ENCODE results near the gene PHF3.

PHF3 gene

DNA sequence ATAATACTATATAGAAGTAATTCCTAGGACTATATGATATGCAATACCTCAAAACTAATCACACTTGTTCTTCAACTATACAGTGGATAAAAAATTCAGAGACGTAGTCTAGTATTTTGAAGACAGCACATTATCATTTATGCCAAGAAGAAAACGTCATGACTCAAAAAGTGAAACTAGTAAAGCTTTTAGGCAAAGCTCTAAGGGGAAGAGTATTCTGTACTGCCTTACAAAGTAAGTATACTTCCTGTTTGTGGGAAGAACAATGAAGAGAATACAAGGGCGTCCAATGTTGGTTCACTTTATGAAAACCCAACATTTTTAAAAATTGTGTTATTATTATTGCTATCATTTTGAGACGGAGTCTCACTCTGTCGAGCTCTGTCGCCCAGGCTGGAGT, 35.5 kb upstream of the PHF3 start:
- Histone ChIP-seq H3K4me3 (ENCODE audit: low read depth, low read length, poor library complexity, severe bottlenecking) (no peak overlapping the region), H2AFZ (ENCODE audit: low read length) (no peak overlapping the region), H3F3A (ENCODE audit: insufficient read depth, low read length) (no peaks in the 10 kb centered on the region), H3K9ac (ENCODE audit: low read length) (no peak overlapping the region), H3K9me2 (ENCODE audit: low read depth, low read length) (no peaks in the 10 kb centered on the region), H3K27me3 (ENCODE audit: insufficient read depth, low read length) (no peaks in the 10 kb centered on the region), H3K36me3 (ENCODE audit: insufficient read depth, low read length) (no peaks in the 10 kb centered on the region), H3K27ac (ENCODE audit: low read depth, low read length, poor library complexity, severe bottlenecking) (no peak overlapping the region), H3K79me2 (ENCODE audit: insufficient read depth, low read length) (no peaks in the 10 kb centered on the region), H3K4me1 (ENCODE audit: insufficient read depth, low read length, severe bottlenecking) (peaks cover 12% of the 10 kb centered on the region), H3K9me3 (ENCODE audit: low read length) (no peaks in the 10 kb centered on the region), H3K4me2 (ENCODE audit: low read length) (no peak overlapping the region), H4K20me1 (ENCODE audit: insufficient read depth, low read length) (no peaks in the 10 kb centered on the region)
- no peak for TF ChIP-seq EZH2 (IDR thresholded peaks at IDR 0.05; ENCODE audit: borderline replicate concordance, low read length)
- TF ChIP-seq, protein P1, sequence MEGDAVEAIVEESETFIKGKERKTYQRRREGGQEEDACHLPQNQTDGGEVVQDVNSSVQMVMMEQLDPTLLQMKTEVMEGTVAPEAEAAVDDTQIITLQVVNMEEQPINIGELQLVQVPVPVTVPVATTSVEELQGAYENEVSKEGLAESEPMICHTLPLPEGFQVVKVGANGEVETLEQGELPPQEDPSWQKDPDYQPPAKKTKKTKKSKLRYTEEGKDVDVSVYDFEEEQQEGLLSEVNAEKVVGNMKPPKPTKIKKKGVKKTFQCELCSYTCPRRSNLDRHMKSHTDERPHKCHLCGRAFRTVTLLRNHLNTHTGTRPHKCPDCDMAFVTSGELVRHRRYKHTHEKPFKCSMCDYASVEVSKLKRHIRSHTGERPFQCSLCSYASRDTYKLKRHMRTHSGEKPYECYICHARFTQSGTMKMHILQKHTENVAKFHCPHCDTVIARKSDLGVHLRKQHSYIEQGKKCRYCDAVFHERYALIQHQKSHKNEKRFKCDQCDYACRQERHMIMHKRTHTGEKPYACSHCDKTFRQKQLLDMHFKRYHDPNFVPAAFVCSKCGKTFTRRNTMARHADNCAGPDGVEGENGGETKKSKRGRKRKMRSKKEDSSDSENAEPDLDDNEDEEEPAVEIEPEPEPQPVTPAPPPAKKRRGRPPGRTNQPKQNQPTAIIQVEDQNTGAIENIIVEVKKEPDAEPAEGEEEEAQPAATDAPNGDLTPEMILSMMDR (IDR thresholded peaks at IDR 0.05; ENCODE audit: low read length): no peak

DNA sequence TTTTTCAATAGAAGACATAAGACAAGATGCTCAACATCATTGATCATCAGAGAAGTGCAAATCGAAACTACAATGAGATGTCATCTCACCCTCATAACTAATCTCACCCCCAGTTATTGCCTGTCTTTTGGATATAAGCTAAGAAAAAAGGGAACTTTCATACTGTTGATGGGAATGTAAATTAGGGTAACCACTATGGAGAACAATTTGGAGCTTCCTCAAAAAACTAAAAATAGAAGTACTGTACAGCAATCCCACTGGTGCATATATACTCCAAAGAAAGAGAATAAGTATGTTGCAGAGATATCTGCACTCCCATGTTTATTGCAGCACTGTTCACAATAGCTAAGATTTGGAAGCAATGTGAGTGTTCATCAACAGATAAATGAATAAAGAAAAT, 26.4 kb upstream of the PHF3 start:
- Histone ChIP-seq H3K27me3 (ENCODE audit: insufficient read depth, low read length) (no peaks in the 10 kb centered on the region), H3K4me2 (ENCODE audit: low read length) (no peak overlapping the region), H3K9me3 (ENCODE audit: low read length) (no peaks in the 10 kb centered on the region), H3F3A (ENCODE audit: insufficient read depth, low read length) (no peaks in the 10 kb centered on the region), H3K36me3 (ENCODE audit: insufficient read depth, low read length) (no peaks in the 10 kb centered on the region), H3K27ac (ENCODE audit: low read depth, low read length, poor library complexity, severe bottlenecking) (no peak overlapping the region), H3K4me1 (ENCODE audit: insufficient read depth, low read length, severe bottlenecking) (no peaks in the 10 kb centered on the region), H2AFZ (ENCODE audit: low read length) (no peak overlapping the region), H3K9me2 (ENCODE audit: low read depth, low read length) (no peaks in the 10 kb centered on the region), H4K20me1 (ENCODE audit: insufficient read depth, low read length) (no peaks in the 10 kb centered on the region), H3K9ac (ENCODE audit: low read length) (no peak overlapping the region), H3K79me2 (ENCODE audit: insufficient read depth, low read length) (no peaks in the 10 kb centered on the region), H3K4me3 (ENCODE audit: low read depth, low read length, poor library complexity, severe bottlenecking) (no peak overlapping the region)
- TF ChIP-seq, protein P1 (IDR thresholded peaks at IDR 0.05; ENCODE audit: low read length): no peak
- TF ChIP-seq EZH2 (IDR thresholded peaks at IDR 0.05; ENCODE audit: borderline replicate concordance, low read length): no peak

DNA sequence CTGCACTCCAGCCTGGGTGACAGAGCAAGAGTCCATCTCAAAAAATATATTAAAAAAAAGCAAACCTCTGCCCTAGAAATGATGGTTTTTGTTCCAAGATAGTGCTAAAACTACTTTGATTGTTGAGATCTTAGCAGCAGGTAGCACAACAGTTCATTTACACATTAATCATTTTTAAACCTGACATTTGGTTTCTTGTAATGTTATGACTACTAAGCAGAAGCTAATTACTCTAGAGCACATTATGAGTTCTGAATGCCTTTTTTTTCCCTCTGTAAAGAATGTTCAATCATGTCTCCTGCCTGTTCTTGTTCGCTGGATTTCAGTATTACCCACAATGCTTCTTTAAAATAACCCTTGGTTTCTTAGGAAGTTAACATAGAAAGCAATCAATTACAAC, 24.7 kb upstream of the PHF3 start:
- H3K4me3 ChIP-seq (ENCODE audit: low read depth, low read length, poor library complexity, severe bottlenecking): no peak overlapping the region
- no peaks in the 10 kb centered on the region for H3F3A ChIP-seq (ENCODE audit: insufficient read depth, low read length)
- TF ChIP-seq, protein P1 (IDR thresholded peaks at IDR 0.05; ENCODE audit: low read length): no peak
- no peak for TF ChIP-seq EZH2 (IDR thresholded peaks at IDR 0.05; ENCODE audit: borderline replicate concordance, low read length)
- no peak overlapping the region for H2AFZ ChIP-seq (ENCODE audit: low read length)
- H3K79me2 ChIP-seq (ENCODE audit: insufficient read depth, low read length): no peaks in the 10 kb centered on the region
- H3K36me3 ChIP-seq (ENCODE audit: insufficient read depth, low read length): no peaks in the 10 kb centered on the region
- H3K27me3 ChIP-seq (ENCODE audit: insufficient read depth, low read length): no peaks in the 10 kb centered on the region
- no peaks in the 10 kb centered on the region for H3K4me1 ChIP-seq (ENCODE audit: insufficient read depth, low read length, severe bottlenecking)
- H4K20me1 ChIP-seq (ENCODE audit: insufficient read depth, low read length): no peaks in the 10 kb centered on the region
- no peak overlapping the region for H3K27ac ChIP-seq (ENCODE audit: low read depth, low read length, poor library complexity, severe bottlenecking)
- H3K9me2 ChIP-seq (ENCODE audit: low read depth, low read length): no peaks in the 10 kb centered on the region
- no peak overlapping the region for H3K4me2 ChIP-seq (ENCODE audit: low read length)
- no peaks in the 10 kb centered on the region for H3K9me3 ChIP-seq (ENCODE audit: low read length)
- no peak overlapping the region for H3K9ac ChIP-seq (ENCODE audit: low read length)
